ENCODE measurements around the gene CRACR2B. TPM values are rescaled to one million over a fixed set of nuclear protein-coding genes. Genes with fewer than 3 reads are reported as not detected.
A peak's percentile ranks its signal among the peaks of the same experiment; 100 is the strongest.

Gene CRACR2B
- total RNA-seq, 6 experiments from 2014 or later: 0.63 to 2.2 (median 1.2) TPM

- peak overlapping the region; percentile 89 for H3K27ac Mint-ChIP-seq
- no peaks in the 10 kb centered on the region for H3K9me3 Mint-ChIP-seq
- no peaks in the 10 kb centered on the region for H3K36me3 Mint-ChIP-seq (ENCODE audit: low read depth)
- H3K4me3 Mint-ChIP-seq: peak overlapping the region; percentile 91
- peaks cover 4% of the 10 kb centered on the region; the same call in 1 of the 2 replicates for H3K27me3 Mint-ChIP-seq (ENCODE audit: insufficient read depth)
- H3K4me1 Mint-ChIP-seq (ENCODE audit: low read depth): peaks cover 12% of the 10 kb centered on the region
- no peak for DNase-seq
- TF ChIP-seq CTCF (IDR thresholded peaks at IDR 0.05): no peak
Measured at GRCh38 chr11:796565-797295, 31.0 kb upstream of the CRACR2B start.

GRCh38 chr11:797296-798092, 30.2 kb upstream of the CRACR2B start:
- TF ChIP-seq CTCF (IDR thresholded peaks at IDR 0.05): no peak
- no peaks in the 10 kb centered on the region for H3K36me3 Mint-ChIP-seq (ENCODE audit: low read depth)
- H3K9me3 Mint-ChIP-seq: no peaks in the 10 kb centered on the region
- H3K4me3 Mint-ChIP-seq: peak overlapping the region; percentile 91
- H3K27me3 Mint-ChIP-seq (ENCODE audit: insufficient read depth): peaks cover 4% of the 10 kb centered on the region; the same call in 1 of the 2 replicates
- H3K27ac Mint-ChIP-seq: peak overlapping the region; percentile 89
- DNase-seq: peak; percentile 79
- H3K4me1 Mint-ChIP-seq (ENCODE audit: low read depth): peaks cover 12% of the 10 kb centered on the region

DNA sequence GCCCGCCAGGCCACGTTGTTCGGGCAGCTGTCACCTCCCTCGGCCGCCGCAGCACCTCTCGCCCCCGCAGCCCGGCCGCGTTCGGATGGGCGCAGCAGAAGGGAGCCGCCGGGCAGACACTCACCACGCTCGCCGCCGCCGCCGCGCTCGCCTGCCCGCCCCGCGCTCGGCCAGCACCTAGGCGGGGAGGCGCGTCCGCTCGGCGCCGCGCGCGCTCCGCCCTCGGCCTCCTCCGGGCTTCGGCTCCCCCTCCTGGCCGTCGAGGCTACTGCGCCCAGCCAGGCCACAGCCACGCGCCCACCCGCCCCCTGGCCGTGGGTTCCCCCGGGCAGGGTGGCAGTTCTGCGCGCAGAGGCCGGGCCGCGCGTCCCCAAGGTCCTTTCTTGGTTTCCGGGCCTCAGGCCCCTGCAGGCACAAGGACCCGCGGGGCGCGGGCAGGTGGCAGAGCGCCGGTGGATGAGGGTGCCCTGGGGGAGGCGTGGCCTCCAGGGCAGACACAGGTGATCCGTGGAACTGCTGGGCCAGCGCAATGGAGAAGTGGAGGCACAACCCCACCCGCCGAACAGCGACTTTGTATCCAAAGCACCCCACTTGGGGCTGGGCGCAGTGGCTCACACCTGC, 29.5 kb upstream of the CRACR2B start, which contains the start of gene SLC25A22:
TSS of gene SLC25A22 (minus strand) at position 189 of the 621 bp plus-strand sequence. CDS start 3,275 bp downstream, outside the sequence.
- TF ChIP-seq CTCF (IDR thresholded peaks at IDR 0.05): peak; percentile 85
- H3K4me3 Mint-ChIP-seq: peak within 1 kb of the TSS; percentile 91
- peak within 1 kb of the TSS; percentile 89 for H3K27ac Mint-ChIP-seq
- H3K4me1 Mint-ChIP-seq (ENCODE audit: low read depth): peaks cover 12% of the 10 kb centered on the region
- no peaks in the 10 kb centered on the region for H3K36me3 Mint-ChIP-seq (ENCODE audit: low read depth)
- peaks cover 4% of the 10 kb centered on the region; the same call in 1 of the 2 replicates for H3K27me3 Mint-ChIP-seq (ENCODE audit: insufficient read depth)
- no peaks in the 10 kb centered on the region for H3K9me3 Mint-ChIP-seq
- DNase-seq: peak; percentile 63

- H3K4me3 Mint-ChIP-seq: no peak overlapping the region
- H3K9me3 Mint-ChIP-seq: no peaks in the 10 kb centered on the region
- H3K36me3 Mint-ChIP-seq (ENCODE audit: low read depth): no peaks in the 10 kb centered on the region
- TF ChIP-seq CTCF (IDR thresholded peaks at IDR 0.05): no peak
- DNase-seq: no peak
- no peak overlapping the region for H3K27ac Mint-ChIP-seq
- H3K4me1 Mint-ChIP-seq (ENCODE audit: low read depth): peaks cover 18% of the 10 kb centered on the region
- peaks cover 4% of the 10 kb centered on the region; the same call in 1 of the 2 replicates for H3K27me3 Mint-ChIP-seq (ENCODE audit: insufficient read depth)
Measured at GRCh38 chr11:799641-800316, 27.9 kb upstream of the CRACR2B start.

- Mint-ChIP-seq H3K4me1 (ENCODE audit: low read depth) (peaks cover 18% of the 10 kb centered on the region), H3K9me3 (no peaks in the 10 kb centered on the region), H3K27ac (no peak overlapping the region), H3K4me3 (no peak overlapping the region), H3K27me3 (ENCODE audit: insufficient read depth) (peaks cover 4% of the 10 kb centered on the region; the same call in 1 of the 2 replicates), H3K36me3 (ENCODE audit: low read depth) (no peaks in the 10 kb centered on the region)
- no peak for DNase-seq
- TF ChIP-seq CTCF (IDR thresholded peaks at IDR 0.05): no peak
Measured at GRCh38 chr11:800473-800872, 27.2 kb upstream of the CRACR2B start.

Data from HFFc6 (cell line).